GM19099 (cell line): ENCODE results near the gene TGFBRAP1.

Source experiments
- POLR2A ChIP-seq: IDR thresholded peaks from 3 replicates; pipeline ENCODE4 v1.6.1; 2011; ENCODE audit warnings: low read depth; ENCODE audit not compliant: insufficient read length; ENCODE audit errors: extremely low read depth

Gene TGFBRAP1

GRCh38 chr2:105215586-105216192, 113.8 kb downstream of the TGFBRAP1 start:
- no peak for TF ChIP-seq POLR2A
